OCI-LY3 (cell line): ENCODE data around the gene AMMECR1L.
A peak's percentile ranks its signal among the peaks of the same experiment; 100 is the strongest.
"Not testable (repeated sequence)": the region's sequence is repeated elsewhere in the genome, so short reads cannot be mapped to it uniquely, and the experiment has no call there.

Experiments
- H2AFZ ChIP-seq: fragments of 200-600, 300-600 bp; shearing (Covaris generic); 2 replicates; pipeline ENCODE4 v1.6.0; 2014; ENCODE audit warnings: antibody characterized with exemption, low read depth, low read length
- H3K27ac ChIP-seq: fragments of 200-600, 300-600 bp; sonication (generic); 2 replicates; pipeline ENCODE4 v1.5.1; 2014; ENCODE audit warnings: mild to moderate bottlenecking, low read length, moderate library complexity, mixed read lengths
- H3K27me3 ChIP-seq: fragments of 200-600, 300-600 bp; sonication (generic); 2 replicates; pipeline ENCODE4 v1.6.1; 2014; ENCODE audit warnings: low read depth, low read length, mixed read lengths
- H3K36me3 ChIP-seq: fragments of 200-600, 300-600 bp; sonication (generic); replicated peaks from 2 replicates; pipeline ENCODE3; 2014; ENCODE audit warnings: low read depth, low read length, mixed read lengths
- H3K4me1 ChIP-seq: fragments of 300-600, 200-600 bp; sonication (generic); 2 replicates; pipeline ENCODE4 v1.6.1; 2014; ENCODE audit warnings: low read length, mixed read lengths
- H3K4me2 ChIP-seq: fragments of 200-600, 300-600 bp; sonication (generic); 2 replicates; pipeline ENCODE4 v1.6.1; 2014; ENCODE audit warnings: low read length, mixed read lengths
- H3K4me3 ChIP-seq: fragments of 300-600, 200-600 bp; sonication (generic); 2 replicates; pipeline ENCODE4 v1.5.1; 2014; ENCODE audit warnings: antibody characterized with exemption, mild to moderate bottlenecking, low read length, moderate library complexity
- H3K79me2 ChIP-seq: fragments of 300-600, 200-600 bp; shearing (Covaris generic); 2 replicates; pipeline ENCODE4 v1.6.1; 2014; ENCODE audit warnings: mild to moderate bottlenecking, low read length, mixed read lengths
- H3K9ac ChIP-seq: fragments of 300-600, 200-600 bp; shearing (Covaris generic); 2 replicates; pipeline ENCODE4 v1.6.0; 2014; ENCODE audit warnings: mild to moderate bottlenecking, low read length, moderate library complexity
- H3K9me3 ChIP-seq: fragments of 200-600, 300-600 bp; shearing (Covaris generic); 2 replicates; pipeline ENCODE4 v1.6.1; 2014; ENCODE audit warnings: low read length, mixed read lengths; ENCODE audit not compliant: insufficient read depth
- H4K20me1 ChIP-seq: fragments of 200-600, 300-600 bp; sonication (generic); 2 replicates; pipeline ENCODE4 v1.6.1; 2016; ENCODE audit warnings: low read length, mixed read lengths; ENCODE audit not compliant: insufficient read depth
- CTCF ChIP-seq: fragments of 200-600, 300-600 bp; sonication (generic); IDR thresholded peaks from 2 replicates; pipeline ENCODE4 v1.5.1; 2014; ENCODE audit warnings: antibody characterized with exemption, low read length, low read depth
- EZH2phosphoT487 ChIP-seq: fragments of 200-600 bp; shearing (Covaris generic); IDR thresholded peaks from 2 replicates; pipeline ENCODE4 v1.6.1; 2018; ENCODE audit warnings: antibody characterized with exemption, mixed run types, low read depth

Gene AMMECR1L

GRCh38 chr2:127885780-127886592 lies at the start of gene AMMECR1L:
Gene AMMECR1L, minus strand, starts transcription at chr2:127885956. Its CDS starts 11,722 bp downstream, at chr2:127874234.
- peaks cover 18% of the 10 kb centered on the region for H3K36me3 ChIP-seq
- peak within 1 kb of the TSS; percentile 89 for H3K4me3 ChIP-seq
- peak within 1 kb of the TSS; percentile 51 for H3K27ac ChIP-seq
- H3K9ac ChIP-seq, result peak within 1 kb of the TSS; percentile 72
- H3K79me2 ChIP-seq, result peaks cover 39% of the 10 kb centered on the region
- peaks cover 16% of the 10 kb centered on the region for H3K4me1 ChIP-seq
- H3K4me2 ChIP-seq, result peak within 1 kb of the TSS; percentile 99
- H2AFZ ChIP-seq, H3K9me3 ChIP-seq, H3K27me3 ChIP-seq: not testable (repeated sequence)
- peaks cover 12% of the 10 kb centered on the region for H4K20me1 ChIP-seq

GRCh38 chr2:127935337-127935736 lies 49.6 kb upstream of the AMMECR1L start:
- H3K9me3 ChIP-seq, result no peaks in the 10 kb centered on the region
- H3K4me1 ChIP-seq, result no peaks in the 10 kb centered on the region
- no peaks in the 10 kb centered on the region for H3K79me2 ChIP-seq
- H2AFZ ChIP-seq, result no peak overlapping the region
- no peak overlapping the region for H3K4me2 ChIP-seq
- peaks cover under 1% of the 10 kb centered on the region for H3K36me3 ChIP-seq
- H4K20me1 ChIP-seq, result no peaks in the 10 kb centered on the region
- no peak overlapping the region for H3K4me3 ChIP-seq
- H3K27ac ChIP-seq, result no peak overlapping the region
- no peak for TF ChIP-seq EZH2phosphoT487
- no peak for TF ChIP-seq CTCF
- H3K9ac ChIP-seq, result no peak overlapping the region
- no peaks in the 10 kb centered on the region for H3K27me3 ChIP-seq

- TF ChIP-seq EZH2phosphoT487 (no peak), CTCF (no peak)
- no peaks in the 10 kb centered on the region for H3K9me3 ChIP-seq
- H3K4me2 ChIP-seq, result no peak overlapping the region
- H3K27me3 ChIP-seq, result no peaks in the 10 kb centered on the region
- no peak overlapping the region for H3K9ac ChIP-seq
- no peak overlapping the region for H2AFZ ChIP-seq
- H4K20me1 ChIP-seq, result no peaks in the 10 kb centered on the region
- no peaks in the 10 kb centered on the region for H3K4me1 ChIP-seq
- no peaks in the 10 kb centered on the region for H3K36me3 ChIP-seq
- H3K27ac ChIP-seq, result no peak overlapping the region
- no peaks in the 10 kb centered on the region for H3K79me2 ChIP-seq
- H3K4me3 ChIP-seq, result no peak overlapping the region
Observed at GRCh38 chr2:127932199-127932876, 46.6 kb upstream of the AMMECR1L start.

- Histone ChIP-seq H2AFZ (no peak overlapping the region), H3K27me3 (no peaks in the 10 kb centered on the region), H3K4me3 (no peak overlapping the region), H3K9me3 (no peaks in the 10 kb centered on the region), H3K4me1 (no peaks in the 10 kb centered on the region), H3K79me2 (no peaks in the 10 kb centered on the region), H3K9ac (no peak overlapping the region), H3K27ac (no peak overlapping the region), H3K36me3 (no peaks in the 10 kb centered on the region), H4K20me1 (no peaks in the 10 kb centered on the region), H3K4me2 (no peak overlapping the region)
- TF ChIP-seq EZH2phosphoT487, result no peak
- TF ChIP-seq CTCF, result no peak
Observed at GRCh38 chr2:127929449-127929848, 43.7 kb upstream of the AMMECR1L start.
